ENCODE results near the gene KIF21A. TPM values are rescaled to one million over a fixed set of nuclear protein-coding genes. Genes with fewer than 3 reads are reported as not detected.

The KIF21A gene
- total RNA-seq, 1 donor = 4.3 TPM

DNA sequence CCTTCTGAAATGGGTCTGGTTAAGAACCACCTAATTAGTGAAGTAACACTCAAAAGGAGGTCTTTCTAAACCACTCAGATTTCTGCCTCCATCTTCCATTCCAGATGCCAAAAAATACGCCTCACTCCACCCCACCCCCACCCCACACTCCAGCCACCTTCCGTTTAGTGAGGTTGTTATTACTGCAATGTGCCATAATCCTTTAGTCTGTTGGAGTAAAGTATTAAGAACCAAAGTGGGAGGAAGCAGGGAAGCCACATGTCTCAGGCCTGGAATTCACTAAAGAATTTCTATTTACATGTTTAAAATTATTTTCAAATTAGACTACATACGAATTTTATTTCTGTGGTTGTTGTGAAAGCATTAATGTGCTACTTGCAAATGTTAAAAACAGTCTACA, 7.4 kb downstream of the KIF21A start:
- H3K27me3 ChIP-seq (ENCODE audit: insufficient read depth, low read length) = no peaks in the 10 kb centered on the region
- no peak overlapping the region for H3K4me2 ChIP-seq (ENCODE audit: insufficient read depth, low read length)
- H3K27ac ChIP-seq (ENCODE audit: low read depth, low read length) = no peak overlapping the region
- H3K79me2 ChIP-seq (ENCODE audit: insufficient read depth, low read length) = no peaks in the 10 kb centered on the region
- no peaks in the 10 kb centered on the region for H4K20me1 ChIP-seq (ENCODE audit: insufficient read depth, low read length)
- DNase-seq (ENCODE audit: insufficient read length, low spot score, missing footprints) = no peak
- no peaks in the 10 kb centered on the region for H3K9me3 ChIP-seq (ENCODE audit: low read depth, low read length)
- H2AFZ ChIP-seq (ENCODE audit: low read length) = no peak overlapping the region
- H3K36me3 ChIP-seq (ENCODE audit: insufficient read depth, low read length) = no peaks in the 10 kb centered on the region
- H3K4me1 ChIP-seq (ENCODE audit: insufficient read depth, low read length) = no peaks in the 10 kb centered on the region
- H3K4me3 ChIP-seq (ENCODE audit: insufficient read depth, low read length) = no peak overlapping the region
- TF ChIP-seq, protein P1, sequence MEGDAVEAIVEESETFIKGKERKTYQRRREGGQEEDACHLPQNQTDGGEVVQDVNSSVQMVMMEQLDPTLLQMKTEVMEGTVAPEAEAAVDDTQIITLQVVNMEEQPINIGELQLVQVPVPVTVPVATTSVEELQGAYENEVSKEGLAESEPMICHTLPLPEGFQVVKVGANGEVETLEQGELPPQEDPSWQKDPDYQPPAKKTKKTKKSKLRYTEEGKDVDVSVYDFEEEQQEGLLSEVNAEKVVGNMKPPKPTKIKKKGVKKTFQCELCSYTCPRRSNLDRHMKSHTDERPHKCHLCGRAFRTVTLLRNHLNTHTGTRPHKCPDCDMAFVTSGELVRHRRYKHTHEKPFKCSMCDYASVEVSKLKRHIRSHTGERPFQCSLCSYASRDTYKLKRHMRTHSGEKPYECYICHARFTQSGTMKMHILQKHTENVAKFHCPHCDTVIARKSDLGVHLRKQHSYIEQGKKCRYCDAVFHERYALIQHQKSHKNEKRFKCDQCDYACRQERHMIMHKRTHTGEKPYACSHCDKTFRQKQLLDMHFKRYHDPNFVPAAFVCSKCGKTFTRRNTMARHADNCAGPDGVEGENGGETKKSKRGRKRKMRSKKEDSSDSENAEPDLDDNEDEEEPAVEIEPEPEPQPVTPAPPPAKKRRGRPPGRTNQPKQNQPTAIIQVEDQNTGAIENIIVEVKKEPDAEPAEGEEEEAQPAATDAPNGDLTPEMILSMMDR (IDR thresholded peaks at IDR 0.05; ENCODE audit: extremely low read depth, low read depth, low read length) = no peak

DNA sequence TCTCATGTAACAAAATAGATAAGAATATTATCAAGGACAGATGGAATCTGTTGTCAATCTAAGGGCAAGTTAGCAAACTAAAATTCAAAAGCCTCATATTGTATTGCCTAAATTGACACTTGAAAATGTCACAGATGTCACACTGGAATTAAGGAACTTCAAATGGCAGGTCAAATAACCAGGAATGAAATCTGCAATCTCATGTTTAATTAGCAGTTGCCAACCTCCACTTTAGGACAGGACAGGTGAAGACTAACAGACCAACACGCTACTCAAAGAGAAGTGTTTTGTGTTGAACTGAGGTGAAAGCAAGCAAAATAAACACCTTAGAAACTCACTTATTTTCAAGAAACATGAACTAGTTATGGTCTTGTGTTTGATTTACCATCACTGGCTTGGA, 11.1 kb downstream of the KIF21A start:
- Histone ChIP-seq H3K27ac (ENCODE audit: low read depth, low read length) (no peak overlapping the region), H3K27me3 (ENCODE audit: insufficient read depth, low read length) (no peaks in the 10 kb centered on the region), H3K36me3 (ENCODE audit: insufficient read depth, low read length) (no peaks in the 10 kb centered on the region), H2AFZ (ENCODE audit: low read length) (no peak overlapping the region), H3K4me1 (ENCODE audit: insufficient read depth, low read length) (no peaks in the 10 kb centered on the region), H3K9me3 (ENCODE audit: low read depth, low read length) (no peaks in the 10 kb centered on the region), H3K4me3 (ENCODE audit: insufficient read depth, low read length) (no peak overlapping the region), H3K79me2 (ENCODE audit: insufficient read depth, low read length) (no peaks in the 10 kb centered on the region), H4K20me1 (ENCODE audit: insufficient read depth, low read length) (no peaks in the 10 kb centered on the region), H3K4me2 (ENCODE audit: insufficient read depth, low read length) (no peak overlapping the region)
- TF ChIP-seq, protein P1 (IDR thresholded peaks at IDR 0.05; ENCODE audit: extremely low read depth, low read depth, low read length) = no peak
- DNase-seq (ENCODE audit: insufficient read length, low spot score, missing footprints) = no peak

DNA sequence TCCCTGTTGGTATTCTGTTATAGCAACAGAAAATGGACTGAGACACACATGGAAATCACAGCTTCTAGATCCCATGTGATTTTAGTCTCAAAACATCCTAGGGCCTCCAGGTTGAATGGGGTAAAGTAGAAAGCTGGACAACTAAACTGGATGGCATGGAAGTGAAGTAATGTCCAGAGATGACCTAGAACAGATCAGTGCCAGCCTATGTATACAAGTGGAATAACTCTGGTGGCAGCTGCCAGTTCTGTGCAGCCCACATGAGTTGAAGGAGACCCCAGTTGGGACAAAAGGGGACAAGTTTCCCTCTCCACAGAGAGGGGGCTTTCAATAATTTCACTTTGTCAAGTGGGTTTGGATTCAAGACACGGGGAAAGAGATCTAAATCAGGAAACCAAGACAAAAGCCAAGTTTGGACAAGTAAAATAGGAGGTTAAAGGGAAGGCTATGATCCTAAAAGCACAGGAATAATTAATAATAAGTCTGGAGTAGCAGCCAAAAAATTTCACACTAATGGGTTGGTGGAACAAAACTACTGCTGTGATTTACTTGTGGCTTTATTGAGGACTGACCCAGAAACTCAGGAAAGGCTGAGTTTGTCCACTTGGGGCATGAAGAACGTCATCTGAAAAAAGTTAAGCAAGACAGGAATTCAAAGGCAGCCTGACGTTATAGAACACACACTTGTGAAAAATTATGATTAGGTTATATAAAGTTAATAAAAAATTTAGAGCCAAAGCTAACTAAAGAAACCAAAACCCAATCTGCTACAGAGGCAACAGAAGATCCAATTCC, 11.7 kb downstream of the KIF21A start:
- Histone ChIP-seq H4K20me1 (ENCODE audit: insufficient read depth, low read length) (no peaks in the 10 kb centered on the region), H3K4me2 (ENCODE audit: insufficient read depth, low read length) (no peak overlapping the region), H3K36me3 (ENCODE audit: insufficient read depth, low read length) (no peaks in the 10 kb centered on the region), H3K4me1 (ENCODE audit: insufficient read depth, low read length) (no peaks in the 10 kb centered on the region), H3K9me3 (ENCODE audit: low read depth, low read length) (no peaks in the 10 kb centered on the region), H3K4me3 (ENCODE audit: insufficient read depth, low read length) (no peak overlapping the region), H3K79me2 (ENCODE audit: insufficient read depth, low read length) (no peaks in the 10 kb centered on the region), H2AFZ (ENCODE audit: low read length) (no peak overlapping the region), H3K27ac (ENCODE audit: low read depth, low read length) (no peak overlapping the region), H3K27me3 (ENCODE audit: insufficient read depth, low read length) (no peaks in the 10 kb centered on the region)
- TF ChIP-seq, protein P1 (IDR thresholded peaks at IDR 0.05; ENCODE audit: extremely low read depth, low read depth, low read length) = no peak
- DNase-seq (ENCODE audit: insufficient read length, low spot score, missing footprints) = no peak

DNA sequence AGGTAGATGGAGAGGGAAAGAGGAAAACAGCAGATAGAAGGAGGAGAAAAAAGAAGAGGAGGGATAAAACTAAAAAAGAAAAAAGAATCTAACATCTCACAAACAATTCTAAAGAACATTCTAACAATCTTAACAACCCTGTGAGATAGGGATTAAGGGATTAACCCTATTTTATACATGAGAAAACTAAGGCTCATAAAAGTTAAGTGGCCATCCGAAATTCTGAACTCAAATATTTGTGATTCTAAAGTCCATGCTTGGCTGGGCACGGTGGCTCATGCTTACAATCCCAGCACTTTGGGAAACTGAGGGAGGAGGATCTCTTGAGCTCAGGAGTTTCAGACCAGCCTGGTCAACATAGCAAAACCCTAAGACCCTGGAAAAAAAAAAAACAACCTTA, 13.1 kb downstream of the KIF21A start:
- no peaks in the 10 kb centered on the region for H3K9me3 ChIP-seq (ENCODE audit: low read depth, low read length)
- H3K27me3 ChIP-seq (ENCODE audit: insufficient read depth, low read length) = no peaks in the 10 kb centered on the region

More for the DNA sequence above, 13.1 kb downstream of the KIF21A start:
- H3K36me3 ChIP-seq (ENCODE audit: insufficient read depth, low read length) = no peaks in the 10 kb centered on the region
- no peak overlapping the region for H3K27ac ChIP-seq (ENCODE audit: low read depth, low read length)
- TF ChIP-seq, protein P1 (IDR thresholded peaks at IDR 0.05; ENCODE audit: extremely low read depth, low read depth, low read length) = no peak
- no peaks in the 10 kb centered on the region for H4K20me1 ChIP-seq (ENCODE audit: insufficient read depth, low read length)
- no peak overlapping the region for H2AFZ ChIP-seq (ENCODE audit: low read length)
- no peak overlapping the region for H3K4me2 ChIP-seq (ENCODE audit: insufficient read depth, low read length)
- H3K79me2 ChIP-seq (ENCODE audit: insufficient read depth, low read length) = no peaks in the 10 kb centered on the region
- no peak overlapping the region for H3K4me3 ChIP-seq (ENCODE audit: insufficient read depth, low read length)
- H3K4me1 ChIP-seq (ENCODE audit: insufficient read depth, low read length) = no peaks in the 10 kb centered on the region
- no peak for DNase-seq (ENCODE audit: insufficient read length, low spot score, missing footprints)

Data from osteoblast (primary cell).